ENCODE data around the gene SCN3A. TPM values are rescaled to one million over a fixed set of nuclear protein-coding genes. Genes with fewer than 3 reads are reported as not detected.

The SCN3A gene
- total and polyA plus RNA-seq, 9 of the 15 experiments (the other 6 are each of a cell fraction or from before 2014, with no cell fraction given) = not detected

DNA sequence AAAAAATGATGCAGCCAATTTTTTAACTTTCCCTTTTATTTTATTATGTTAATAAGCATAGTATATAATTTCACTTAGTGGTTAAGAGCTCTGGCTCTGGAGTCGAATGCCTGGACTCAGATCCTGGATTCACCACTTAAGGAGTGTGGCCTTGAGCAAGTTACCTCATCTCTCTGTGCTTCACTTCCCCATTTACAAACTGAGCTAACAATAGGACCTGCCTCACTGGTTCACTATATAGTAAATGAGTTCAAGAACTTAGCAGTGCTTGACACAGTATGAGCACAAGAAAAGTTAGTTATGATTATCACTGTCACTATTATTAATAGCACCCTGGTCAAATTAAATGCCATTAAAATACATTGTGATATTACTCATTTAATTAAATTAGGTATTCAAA, 30.6 kb downstream of the SCN3A start:
- no TSS peak for BruUV-seq (replicated peaks)
- WGBS (ENCODE audit: insufficient coverage, low coverage, missing lambda C conversion rate) = 0% methylated on average over 1 of the region's 1 CpG
- no peaks in the 10 kb centered on the region for H3K9me1 ChIP-seq (ENCODE audit: control insufficient read depth, insufficient read depth, low read length)
- no peak overlapping the region for H3K9ac ChIP-seq (ENCODE audit: insufficient read depth in 1 of 2, low read depth in 2 of 2, low read length in 2 of 2)
- no peaks in the 10 kb centered on the region for H3K79me2 ChIP-seq (ENCODE audit: control insufficient read depth, insufficient read depth, low read length)
- ChIA-PET CTCF (ENCODE audit: low intra/inter-chr PET ratio) (no interaction called here), POLR2A (interaction anchor here (1.0 kb wide), 1 partner anchor 13 kb away, joined by 3 read pairs; no protein-coding TSS in a partner anchor)
- no peak overlapping the region for H3K27ac ChIP-seq (ENCODE audit: extremely low read depth, low read depth, low read length)
- H3K36me3 ChIP-seq (ENCODE audit: control insufficient read depth, insufficient read depth, low read length) = no peaks in the 10 kb centered on the region
- FAIRE-seq = no peak
- DNase-seq (ENCODE audit: extremely low read depth in 1 of 4, low spot score in 3 of 4) = no peak
- H3K27me3 ChIP-seq (ENCODE audit: control insufficient read depth in 2 of 2, insufficient read depth in 2 of 2, low read length in 2 of 2) = no peaks in the 10 kb centered on the region
- no peak overlapping the region for H2AFZ ChIP-seq (ENCODE audit: low read depth, low read length)
- ATAC-seq = no peak
- H3K4me2 ChIP-seq (ENCODE audit: insufficient read depth, low read length) = no peak overlapping the region
- no peaks in the 10 kb centered on the region for H3K9me3 ChIP-seq (replicated peaks; ENCODE audit: control insufficient read depth, insufficient read depth, low read depth, low read length)
- H3K4me1 ChIP-seq (replicated peaks in 1 of 2; ENCODE audit: control insufficient read depth in 2 of 2, insufficient read depth in 2 of 2, low read length in 2 of 2) = no peaks in the 10 kb centered on the region
- no peak overlapping the region for H3K4me3 ChIP-seq
- no peaks in the 10 kb centered on the region for H4K20me1 ChIP-seq (replicated peaks; ENCODE audit: control insufficient read depth, insufficient read depth, low read length)
- in situ Hi-C loops (cut with MboI) (no loop called here), intact Hi-C loops (cut with micrococcal nuclease) (no loop called here)
- TF ChIP-seq ZNF324 (CRISPR knock-in tag; IDR thresholded peaks at IDR 0.05) = no peak
- TF ChIP-seq KDM2B (CRISPR knock-in tag; IDR thresholded peaks at IDR 0.05) = no peak
- no peak for TF ChIP-seq HCFC1 (IDR thresholded peaks at IDR 0.05; ENCODE audit: low read depth, low read length)
- no peak for TF ChIP-seq MAFF (IDR thresholded peaks at IDR 0.05; ENCODE audit: low read length)
- TF ChIP-seq ZNF311 (CRISPR knock-in tag; IDR thresholded peaks at IDR 0.05) = no peak
- TF ChIP-seq, protein P1, sequence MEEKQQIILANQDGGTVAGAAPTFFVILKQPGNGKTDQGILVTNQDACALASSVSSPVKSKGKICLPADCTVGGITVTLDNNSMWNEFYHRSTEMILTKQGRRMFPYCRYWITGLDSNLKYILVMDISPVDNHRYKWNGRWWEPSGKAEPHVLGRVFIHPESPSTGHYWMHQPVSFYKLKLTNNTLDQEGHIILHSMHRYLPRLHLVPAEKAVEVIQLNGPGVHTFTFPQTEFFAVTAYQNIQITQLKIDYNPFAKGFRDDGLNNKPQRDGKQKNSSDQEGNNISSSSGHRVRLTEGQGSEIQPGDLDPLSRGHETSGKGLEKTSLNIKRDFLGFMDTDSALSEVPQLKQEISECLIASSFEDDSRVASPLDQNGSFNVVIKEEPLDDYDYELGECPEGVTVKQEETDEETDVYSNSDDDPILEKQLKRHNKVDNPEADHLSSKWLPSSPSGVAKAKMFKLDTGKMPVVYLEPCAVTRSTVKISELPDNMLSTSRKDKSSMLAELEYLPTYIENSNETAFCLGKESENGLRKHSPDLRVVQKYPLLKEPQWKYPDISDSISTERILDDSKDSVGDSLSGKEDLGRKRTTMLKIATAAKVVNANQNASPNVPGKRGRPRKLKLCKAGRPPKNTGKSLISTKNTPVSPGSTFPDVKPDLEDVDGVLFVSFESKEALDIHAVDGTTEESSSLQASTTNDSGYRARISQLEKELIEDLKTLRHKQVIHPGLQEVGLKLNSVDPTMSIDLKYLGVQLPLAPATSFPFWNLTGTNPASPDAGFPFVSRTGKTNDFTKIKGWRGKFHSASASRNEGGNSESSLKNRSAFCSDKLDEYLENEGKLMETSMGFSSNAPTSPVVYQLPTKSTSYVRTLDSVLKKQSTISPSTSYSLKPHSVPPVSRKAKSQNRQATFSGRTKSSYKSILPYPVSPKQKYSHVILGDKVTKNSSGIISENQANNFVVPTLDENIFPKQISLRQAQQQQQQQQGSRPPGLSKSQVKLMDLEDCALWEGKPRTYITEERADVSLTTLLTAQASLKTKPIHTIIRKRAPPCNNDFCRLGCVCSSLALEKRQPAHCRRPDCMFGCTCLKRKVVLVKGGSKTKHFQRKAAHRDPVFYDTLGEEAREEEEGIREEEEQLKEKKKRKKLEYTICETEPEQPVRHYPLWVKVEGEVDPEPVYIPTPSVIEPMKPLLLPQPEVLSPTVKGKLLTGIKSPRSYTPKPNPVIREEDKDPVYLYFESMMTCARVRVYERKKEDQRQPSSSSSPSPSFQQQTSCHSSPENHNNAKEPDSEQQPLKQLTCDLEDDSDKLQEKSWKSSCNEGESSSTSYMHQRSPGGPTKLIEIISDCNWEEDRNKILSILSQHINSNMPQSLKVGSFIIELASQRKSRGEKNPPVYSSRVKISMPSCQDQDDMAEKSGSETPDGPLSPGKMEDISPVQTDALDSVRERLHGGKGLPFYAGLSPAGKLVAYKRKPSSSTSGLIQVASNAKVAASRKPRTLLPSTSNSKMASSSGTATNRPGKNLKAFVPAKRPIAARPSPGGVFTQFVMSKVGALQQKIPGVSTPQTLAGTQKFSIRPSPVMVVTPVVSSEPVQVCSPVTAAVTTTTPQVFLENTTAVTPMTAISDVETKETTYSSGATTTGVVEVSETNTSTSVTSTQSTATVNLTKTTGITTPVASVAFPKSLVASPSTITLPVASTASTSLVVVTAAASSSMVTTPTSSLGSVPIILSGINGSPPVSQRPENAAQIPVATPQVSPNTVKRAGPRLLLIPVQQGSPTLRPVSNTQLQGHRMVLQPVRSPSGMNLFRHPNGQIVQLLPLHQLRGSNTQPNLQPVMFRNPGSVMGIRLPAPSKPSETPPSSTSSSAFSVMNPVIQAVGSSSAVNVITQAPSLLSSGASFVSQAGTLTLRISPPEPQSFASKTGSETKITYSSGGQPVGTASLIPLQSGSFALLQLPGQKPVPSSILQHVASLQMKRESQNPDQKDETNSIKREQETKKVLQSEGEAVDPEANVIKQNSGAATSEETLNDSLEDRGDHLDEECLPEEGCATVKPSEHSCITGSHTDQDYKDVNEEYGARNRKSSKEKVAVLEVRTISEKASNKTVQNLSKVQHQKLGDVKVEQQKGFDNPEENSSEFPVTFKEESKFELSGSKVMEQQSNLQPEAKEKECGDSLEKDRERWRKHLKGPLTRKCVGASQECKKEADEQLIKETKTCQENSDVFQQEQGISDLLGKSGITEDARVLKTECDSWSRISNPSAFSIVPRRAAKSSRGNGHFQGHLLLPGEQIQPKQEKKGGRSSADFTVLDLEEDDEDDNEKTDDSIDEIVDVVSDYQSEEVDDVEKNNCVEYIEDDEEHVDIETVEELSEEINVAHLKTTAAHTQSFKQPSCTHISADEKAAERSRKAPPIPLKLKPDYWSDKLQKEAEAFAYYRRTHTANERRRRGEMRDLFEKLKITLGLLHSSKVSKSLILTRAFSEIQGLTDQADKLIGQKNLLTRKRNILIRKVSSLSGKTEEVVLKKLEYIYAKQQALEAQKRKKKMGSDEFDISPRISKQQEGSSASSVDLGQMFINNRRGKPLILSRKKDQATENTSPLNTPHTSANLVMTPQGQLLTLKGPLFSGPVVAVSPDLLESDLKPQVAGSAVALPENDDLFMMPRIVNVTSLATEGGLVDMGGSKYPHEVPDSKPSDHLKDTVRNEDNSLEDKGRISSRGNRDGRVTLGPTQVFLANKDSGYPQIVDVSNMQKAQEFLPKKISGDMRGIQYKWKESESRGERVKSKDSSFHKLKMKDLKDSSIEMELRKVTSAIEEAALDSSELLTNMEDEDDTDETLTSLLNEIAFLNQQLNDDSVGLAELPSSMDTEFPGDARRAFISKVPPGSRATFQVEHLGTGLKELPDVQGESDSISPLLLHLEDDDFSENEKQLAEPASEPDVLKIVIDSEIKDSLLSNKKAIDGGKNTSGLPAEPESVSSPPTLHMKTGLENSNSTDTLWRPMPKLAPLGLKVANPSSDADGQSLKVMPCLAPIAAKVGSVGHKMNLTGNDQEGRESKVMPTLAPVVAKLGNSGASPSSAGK (IDR thresholded peaks at IDR 0.05) = no peak
- TF ChIP-seq HIVEP1 (CRISPR knock-in tag; IDR thresholded peaks at IDR 0.05) = no peak
- TF ChIP-seq, protein P2, sequence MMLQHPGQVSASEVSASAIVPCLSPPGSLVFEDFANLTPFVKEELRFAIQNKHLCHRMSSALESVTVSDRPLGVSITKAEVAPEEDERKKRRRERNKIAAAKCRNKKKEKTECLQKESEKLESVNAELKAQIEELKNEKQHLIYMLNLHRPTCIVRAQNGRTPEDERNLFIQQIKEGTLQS (IDR thresholded peaks at IDR 0.05) = no peak
- TF ChIP-seq, protein P2 (CRISPR knock-in tag; conservative IDR thresholded peaks at IDR 0.05) = no peak
- TF ChIP-seq SIRT6 (IDR thresholded peaks at IDR 0.05; ENCODE audit: low read depth, low read length) = no peak
- TF ChIP-seq THRAP3 (IDR thresholded peaks at IDR 0.05; ENCODE audit: borderline replicate concordance) = no peak
